Activated T-helper 1 cell treated with Interleukin-2 at 50 U/mL for 16 hours (primary cell): Measurements from ENCODE around the gene STARD9.
"Not testable (repeated sequence)": the region's sequence is repeated elsewhere in the genome, so short reads cannot be mapped to it uniquely, and the experiment has no call there.

Experiments
- DNase-seq: peaks from one replicate; pipeline ENCODE4 v3.0.0-alpha.2; 2020; ENCODE audit warnings: low read depth

Gene STARD9

GRCh38 chr15:42575188-42576039 lies at the start of gene STARD9:
Gene STARD9 (plus strand): TSS chr15:42575606. CDS start chr15:42575716, 110 bp downstream.
- peak; percentile 90 for DNase-seq

- DNase-seq = no peak
Measured at GRCh38 chr15:42528970-42529369, 46.4 kb upstream of the STARD9 start.

GRCh38 chr15:42533246-42533645 lies 42.2 kb upstream of the STARD9 start:
- DNase-seq = no peak

GRCh38 chr15:42544853-42545629 lies 30.4 kb upstream of the STARD9 start:
- DNase-seq = no peak

GRCh38 chr15:42547918-42548248 lies 27.5 kb upstream of the STARD9 start:
- no peak for DNase-seq

GRCh38 chr15:42548249-42549031 lies 27.0 kb upstream of the STARD9 start, which contains the start of the genes HAUS2 and LRRC57:
Gene HAUS2 (plus strand): TSS chr15:42548838. CDS start chr15:42548873, 35 bp downstream.
Gene LRRC57 (minus strand): TSS chr15:42548793. CDS start chr15:42548434, 359 bp downstream.
- DNase-seq = peak; percentile 80

- no peak for DNase-seq
Measured at GRCh38 chr15:42549032-42549491, 26.3 kb upstream of the STARD9 start.

GRCh38 chr15:42549741-42550392 lies 25.5 kb upstream of the STARD9 start:
- DNase-seq = no peak

- DNase-seq = no peak
Measured at GRCh38 chr15:42553554-42553953, 21.9 kb upstream of the STARD9 start.

- not testable (repeated sequence) for DNase-seq
Measured at GRCh38 chr15:42556550-42557207, 18.7 kb upstream of the STARD9 start.

GRCh38 chr15:42558739-42559138 lies 16.7 kb upstream of the STARD9 start:
- no peak for DNase-seq

- DNase-seq = no peak
Measured at GRCh38 chr15:42576040-42576594, 711 bp downstream of the STARD9 start.

GRCh38 chr15:42576776-42577175 lies 1.4 kb downstream of the STARD9 start:
- no peak for DNase-seq

- no peak for DNase-seq
Measured at GRCh38 chr15:42577514-42578031, 2.2 kb downstream of the STARD9 start.

- DNase-seq = no peak
Measured at GRCh38 chr15:42578984-42579537, 3.7 kb downstream of the STARD9 start.

GRCh38 chr15:42581272-42581730 lies 5.9 kb downstream of the STARD9 start:
- peak; percentile 71 for DNase-seq

GRCh38 chr15:42582569-42583375 lies 7.4 kb downstream of the STARD9 start:
- no peak for DNase-seq

- no peak for DNase-seq
Measured at GRCh38 chr15:42584031-42584765, 8.8 kb downstream of the STARD9 start.
